ENCODE data around the gene DMWD.
"Not testable (repeated sequence)": the region's sequence is repeated elsewhere in the genome, so short reads cannot be mapped to it uniquely, and the experiment has no call there.

DMWD gene

GRCh38 chr19:45753548-45753947, 39.1 kb downstream of the DMWD start:
- H3K27me3 ChIP-seq (ENCODE audit: control insufficient read depth in 1 of 2, insufficient read depth in 2 of 2, low read length in 2 of 2), result no peaks in the 10 kb centered on the region
- no peak overlapping the region for H3K4me3 ChIP-seq (ENCODE audit: low read depth in 1 of 2, low read length in 2 of 2)
- no peaks in the 10 kb centered on the region for H3K4me1 ChIP-seq (ENCODE audit: insufficient read depth, low read length)
- no peak overlapping the region for H3K9ac ChIP-seq (ENCODE audit: low read length)
- no peaks in the 10 kb centered on the region for H3K36me3 ChIP-seq (ENCODE audit: insufficient read depth, low read length)
- H3K9me3 ChIP-seq (ENCODE audit: low read length), result no peaks in the 10 kb centered on the region
- no peak overlapping the region for H3K27ac ChIP-seq (ENCODE audit: low read depth, low read length)

GRCh38 chr19:45752639-45753038, 40.0 kb downstream of the DMWD start:
- Histone ChIP-seq H3K4me3 (ENCODE audit: low read depth in 1 of 2, low read length in 2 of 2) (no peak overlapping the region), H3K4me1 (ENCODE audit: insufficient read depth, low read length) (no peaks in the 10 kb centered on the region), H3K9me3 (ENCODE audit: low read length) (no peaks in the 10 kb centered on the region), H3K27ac (ENCODE audit: low read depth, low read length) (no peak overlapping the region), H3K9ac (ENCODE audit: low read length) (no peak overlapping the region), H3K36me3 (ENCODE audit: insufficient read depth, low read length) (no peaks in the 10 kb centered on the region), H3K27me3 (ENCODE audit: control insufficient read depth in 1 of 2, insufficient read depth in 2 of 2, low read length in 2 of 2) (no peaks in the 10 kb centered on the region)

- H3K4me3 ChIP-seq (ENCODE audit: low read depth in 1 of 2, low read length in 2 of 2); H3K27ac ChIP-seq (ENCODE audit: low read depth, low read length); H3K4me1 ChIP-seq (ENCODE audit: insufficient read depth, low read length): not testable (repeated sequence)
These were observed 41.2 kb downstream of the DMWD start for GRCh38 chr19:45751483-45751882.

GRCh38 chr19:45747513-45747912, 45.1 kb downstream of the DMWD start:
- Histone ChIP-seq H3K9ac (ENCODE audit: low read length) (no peak overlapping the region), H3K27me3 (ENCODE audit: control insufficient read depth in 1 of 2, insufficient read depth in 2 of 2, low read length in 2 of 2) (peaks cover 0 to 3% of the 10 kb centered on the region in 2 donors), H3K27ac (ENCODE audit: low read depth, low read length) (no peak overlapping the region), H3K36me3 (ENCODE audit: insufficient read depth, low read length) (no peaks in the 10 kb centered on the region), H3K4me3 (ENCODE audit: low read depth in 1 of 2, low read length in 2 of 2) (no peak overlapping the region), H3K4me1 (ENCODE audit: insufficient read depth, low read length) (no peaks in the 10 kb centered on the region), H3K9me3 (ENCODE audit: low read length) (no peaks in the 10 kb centered on the region)

More at GRCh38 chr19:45751483-45751882, 41.2 kb downstream of the DMWD start:
- not testable (repeated sequence) for H3K36me3 ChIP-seq (ENCODE audit: insufficient read depth, low read length); H3K9me3 ChIP-seq (ENCODE audit: low read length); H3K9ac ChIP-seq (ENCODE audit: low read length); H3K27me3 ChIP-seq (ENCODE audit: control insufficient read depth in 1 of 2, insufficient read depth in 2 of 2, low read length in 2 of 2)

- Histone ChIP-seq H3K4me3 (ENCODE audit: low read depth in 1 of 2, low read length in 2 of 2) (no peak overlapping the region), H3K27ac (ENCODE audit: low read depth, low read length) (no peak overlapping the region), H3K9ac (ENCODE audit: low read length) (no peak overlapping the region)
These were observed 45.8 kb downstream of the DMWD start for GRCh38 chr19:45746866-45747265.

GRCh38 chr19:45745606-45746005, 47.0 kb downstream of the DMWD start:
- Histone ChIP-seq H3K9ac (ENCODE audit: low read length) (no peak overlapping the region), H3K27me3 (ENCODE audit: control insufficient read depth in 1 of 2, insufficient read depth in 2 of 2, low read length in 2 of 2) (peaks cover 0 to 3% of the 10 kb centered on the region in 2 donors), H3K4me1 (ENCODE audit: insufficient read depth, low read length) (no peaks in the 10 kb centered on the region), H3K36me3 (ENCODE audit: insufficient read depth, low read length) (no peaks in the 10 kb centered on the region), H3K9me3 (ENCODE audit: low read length) (no peaks in the 10 kb centered on the region), H3K4me3 (ENCODE audit: low read depth in 1 of 2, low read length in 2 of 2) (no peak overlapping the region), H3K27ac (ENCODE audit: low read depth, low read length) (no peak overlapping the region)

More at GRCh38 chr19:45746866-45747265, 45.8 kb downstream of the DMWD start:
- Histone ChIP-seq H3K9me3 (ENCODE audit: low read length) (no peaks in the 10 kb centered on the region), H3K36me3 (ENCODE audit: insufficient read depth, low read length) (no peaks in the 10 kb centered on the region), H3K4me1 (ENCODE audit: insufficient read depth, low read length) (no peaks in the 10 kb centered on the region), H3K27me3 (ENCODE audit: control insufficient read depth in 1 of 2, insufficient read depth in 2 of 2, low read length in 2 of 2) (peaks cover 0 to 3% of the 10 kb centered on the region in 2 donors)

- Histone ChIP-seq H3K9ac (ENCODE audit: low read length) (no peak overlapping the region), H3K4me3 (ENCODE audit: low read depth in 1 of 2, low read length in 2 of 2) (no peak overlapping the region), H3K4me1 (ENCODE audit: insufficient read depth, low read length) (no peaks in the 10 kb centered on the region), H3K9me3 (ENCODE audit: low read length) (no peaks in the 10 kb centered on the region), H3K27ac (ENCODE audit: low read depth, low read length) (no peak overlapping the region), H3K36me3 (ENCODE audit: insufficient read depth, low read length) (no peaks in the 10 kb centered on the region), H3K27me3 (ENCODE audit: control insufficient read depth in 1 of 2, insufficient read depth in 2 of 2, low read length in 2 of 2) (peaks cover 0 to 3% of the 10 kb centered on the region in 2 donors)
These were observed 49.7 kb downstream of the DMWD start for GRCh38 chr19:45742969-45743368.

GRCh38 chr19:45739498-45740439, 52.9 kb downstream of the DMWD start:
- Histone ChIP-seq H3K4me1 (ENCODE audit: insufficient read depth, low read length) (no peaks in the 10 kb centered on the region), H3K36me3 (ENCODE audit: insufficient read depth, low read length) (no peaks in the 10 kb centered on the region), H3K9me3 (ENCODE audit: low read length) (no peaks in the 10 kb centered on the region), H3K27ac (ENCODE audit: low read depth, low read length) (no peak overlapping the region), H3K27me3 (ENCODE audit: control insufficient read depth in 1 of 2, insufficient read depth in 2 of 2, low read length in 2 of 2) (no peaks in the 10 kb centered on the region), H3K4me3 (ENCODE audit: low read depth in 1 of 2, low read length in 2 of 2) (no peak overlapping the region), H3K9ac (ENCODE audit: low read length) (no peak overlapping the region)

GRCh38 chr19:45733160-45733810, 59.4 kb downstream of the DMWD start, which contains the start of gene MEIOSIN:
Gene MEIOSIN, plus strand, starts transcription at chr19:45733439. Its CDS starts 1,938 bp downstream, at chr19:45735377.
- Histone ChIP-seq H3K27me3 (ENCODE audit: control insufficient read depth in 1 of 2, insufficient read depth in 2 of 2, low read length in 2 of 2) (no peaks in the 10 kb centered on the region), H3K9ac (ENCODE audit: low read length) (no peak within 1 kb of the TSS), H3K4me1 (ENCODE audit: insufficient read depth, low read length) (peaks cover 11% of the 10 kb centered on the region), H3K36me3 (ENCODE audit: insufficient read depth, low read length) (no peaks in the 10 kb centered on the region), H3K27ac (ENCODE audit: low read depth, low read length) (no peak within 1 kb of the TSS), H3K4me3 (ENCODE audit: low read depth in 1 of 2, low read length in 2 of 2) (no peak within 1 kb of the TSS), H3K9me3 (ENCODE audit: low read length) (no peaks in the 10 kb centered on the region)

Measured in muscle layer of colon (tissue), 2 donors.